ENCODE data around the gene ST8SIA6.

- TF ChIP-seq, protein P1, sequence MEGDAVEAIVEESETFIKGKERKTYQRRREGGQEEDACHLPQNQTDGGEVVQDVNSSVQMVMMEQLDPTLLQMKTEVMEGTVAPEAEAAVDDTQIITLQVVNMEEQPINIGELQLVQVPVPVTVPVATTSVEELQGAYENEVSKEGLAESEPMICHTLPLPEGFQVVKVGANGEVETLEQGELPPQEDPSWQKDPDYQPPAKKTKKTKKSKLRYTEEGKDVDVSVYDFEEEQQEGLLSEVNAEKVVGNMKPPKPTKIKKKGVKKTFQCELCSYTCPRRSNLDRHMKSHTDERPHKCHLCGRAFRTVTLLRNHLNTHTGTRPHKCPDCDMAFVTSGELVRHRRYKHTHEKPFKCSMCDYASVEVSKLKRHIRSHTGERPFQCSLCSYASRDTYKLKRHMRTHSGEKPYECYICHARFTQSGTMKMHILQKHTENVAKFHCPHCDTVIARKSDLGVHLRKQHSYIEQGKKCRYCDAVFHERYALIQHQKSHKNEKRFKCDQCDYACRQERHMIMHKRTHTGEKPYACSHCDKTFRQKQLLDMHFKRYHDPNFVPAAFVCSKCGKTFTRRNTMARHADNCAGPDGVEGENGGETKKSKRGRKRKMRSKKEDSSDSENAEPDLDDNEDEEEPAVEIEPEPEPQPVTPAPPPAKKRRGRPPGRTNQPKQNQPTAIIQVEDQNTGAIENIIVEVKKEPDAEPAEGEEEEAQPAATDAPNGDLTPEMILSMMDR (conservative IDR thresholded peaks at IDR 0.05; ENCODE audit: low read depth, low read length): no peak
- TF ChIP-seq EZH2 (IDR thresholded peaks at IDR 0.05; ENCODE audit: borderline replicate concordance, low read depth, low read length, poor library complexity, severe bottlenecking): no peak
Measured at GRCh38 chr10:17330501-17330900, 123.9 kb downstream of the ST8SIA6 start.

Data from A673 (cell line).